Hepatocyte (in vitro differentiated cells): ENCODE measurements around the gene DOCK1.

Experiments
- CTCF ChIP-seq: fragments of 200-600 bp; sonication (generic); IDR thresholded peaks from 2 replicates; pipeline ENCODE4 v1.5.1; 2016; ENCODE audit warnings: antibody characterized with exemption, mild to moderate bottlenecking; ENCODE audit not compliant: poor library complexity
- EZH2 ChIP-seq: fragments of 200-600 bp; sonication (generic); IDR thresholded peaks from 2 replicates; pipeline ENCODE4 v1.6.1; 2016; ENCODE audit warnings: antibody characterized with exemption, mild to moderate bottlenecking, borderline replicate concordance
- EZH2phosphoT487 ChIP-seq: fragments of 200-600 bp; sonication (generic); IDR thresholded peaks from one replicate; pipeline ENCODE4 v1.6.1; 2018; ENCODE audit warnings: antibody characterized with exemption, mild to moderate bottlenecking, low read depth, moderate library complexity; ENCODE audit not compliant: unreplicated experiment, severe bottlenecking

- TF ChIP-seq EZH2 (no peak), CTCF (no peak), EZH2phosphoT487 (no peak)
Measured at GRCh38 chr10:127331696-127332095, 426.5 kb downstream of the DOCK1 start.
